Spleen (tissue), 7 donors: ENCODE results near the gene ROBO1.

Source experiments
- POLR2AphosphoS5 ChIP-seq, 3 donors: sonication (generic); formaldehyde crosslinking; IDR thresholded peaks; one replicate each; pipeline ENCODE4 v1.5.1; 2017; ENCODE audit warnings: antibody characterized with exemption in 3 of 3
- TF ChIP-seq, protein P1 (sequence below), 11 experiments: fragments of 200-600 bp in 7 of 11; fragments of 450-650 bp in 4 of 11; sonication (generic) in 4 of 11; IDR thresholded peaks in 8 of 11; conservative IDR thresholded peaks in 3 of 11; 1 replicate in 7 of 11; 2 replicates in 4 of 11; pipeline versions ENCODE4 v1.4.0 to v1.8.0; 2016 to 2021; ENCODE audit warnings: antibody characterized with exemption in 11 of 11, inconsistent platforms in 4 of 11, mild to moderate bottlenecking in 1 of 11
- donor health status: DM: no; HTN: no; CAD: no; lungs with moderate emphysema.
- donor health status: DM: no; HTN: no; CAD: no.
- donor health status: DM: no; HTN: no; CAD: no.

GRCh38 chr3:78801926-78802561, 965.8 kb downstream of the ROBO1 start:
- TF ChIP-seq, protein P1, sequence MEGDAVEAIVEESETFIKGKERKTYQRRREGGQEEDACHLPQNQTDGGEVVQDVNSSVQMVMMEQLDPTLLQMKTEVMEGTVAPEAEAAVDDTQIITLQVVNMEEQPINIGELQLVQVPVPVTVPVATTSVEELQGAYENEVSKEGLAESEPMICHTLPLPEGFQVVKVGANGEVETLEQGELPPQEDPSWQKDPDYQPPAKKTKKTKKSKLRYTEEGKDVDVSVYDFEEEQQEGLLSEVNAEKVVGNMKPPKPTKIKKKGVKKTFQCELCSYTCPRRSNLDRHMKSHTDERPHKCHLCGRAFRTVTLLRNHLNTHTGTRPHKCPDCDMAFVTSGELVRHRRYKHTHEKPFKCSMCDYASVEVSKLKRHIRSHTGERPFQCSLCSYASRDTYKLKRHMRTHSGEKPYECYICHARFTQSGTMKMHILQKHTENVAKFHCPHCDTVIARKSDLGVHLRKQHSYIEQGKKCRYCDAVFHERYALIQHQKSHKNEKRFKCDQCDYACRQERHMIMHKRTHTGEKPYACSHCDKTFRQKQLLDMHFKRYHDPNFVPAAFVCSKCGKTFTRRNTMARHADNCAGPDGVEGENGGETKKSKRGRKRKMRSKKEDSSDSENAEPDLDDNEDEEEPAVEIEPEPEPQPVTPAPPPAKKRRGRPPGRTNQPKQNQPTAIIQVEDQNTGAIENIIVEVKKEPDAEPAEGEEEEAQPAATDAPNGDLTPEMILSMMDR (IDR thresholded peaks at IDR 0.05 in 8 of 11, conservative IDR thresholded peaks at IDR 0.05 in 3 of 11) = no peak
- TF ChIP-seq POLR2AphosphoS5 (IDR thresholded peaks at IDR 0.05) = no peak
